Activated T-cell treated with anti-CD3 and anti-CD28 coated beads for 1 hour (primary cell): ENCODE data around the gene USP20.
A peak's percentile ranks its signal among the peaks of the same experiment; 100 is the strongest.

Experiments used
- DNase-seq: peaks from one replicate; pipeline ENCODE4 v3.0.0-alpha.2; 2020; ENCODE audit warnings: low read depth

The USP20 gene

GRCh38 chr9:129875687-129876395, 40.6 kb downstream of the USP20 start:
- no peak for DNase-seq

- DNase-seq: no peak
Measured at GRCh38 chr9:129876815-129877214, 41.6 kb downstream of the USP20 start.

GRCh38 chr9:129878291-129878690, 43.0 kb downstream of the USP20 start:
- no peak for DNase-seq

- no peak for DNase-seq
Measured at GRCh38 chr9:129879103-129879699, 43.9 kb downstream of the USP20 start.

GRCh38 chr9:129879991-129880653, 44.9 kb downstream of the USP20 start:
- no peak for DNase-seq

GRCh38 chr9:129880654-129881546, 45.6 kb downstream of the USP20 start:
- no peak for DNase-seq

GRCh38 chr9:129881547-129882324, 46.5 kb downstream of the USP20 start:
- DNase-seq: no peak

- DNase-seq: peak; percentile 96
Measured at GRCh38 chr9:129884220-129885017, 49.2 kb downstream of the USP20 start.

- no peak for DNase-seq
Measured at GRCh38 chr9:129885018-129885669, 49.9 kb downstream of the USP20 start.

- DNase-seq: peak; percentile 81
Measured at GRCh38 chr9:129885670-129886106, 50.4 kb downstream of the USP20 start.

GRCh38 chr9:129886226-129887174, 51.2 kb downstream of the USP20 start:
- DNase-seq: no peak

- DNase-seq: no peak
Measured at GRCh38 chr9:129887334-129888292, 52.4 kb downstream of the USP20 start.

- DNase-seq: peak; percentile 74
Measured at GRCh38 chr9:129888293-129889121, 53.2 kb downstream of the USP20 start.

- no peak for DNase-seq
Measured at GRCh38 chr9:129889122-129889940, 54.1 kb downstream of the USP20 start.

GRCh38 chr9:129889941-129890717, 54.9 kb downstream of the USP20 start:
- no peak for DNase-seq
